ENCODE results near the gene SCAF1. TPM values are rescaled to one million over a fixed set of nuclear protein-coding genes. Genes with fewer than 3 reads are reported as not detected.

The SCAF1 gene
- total RNA-seq, 2 donors from 2014 or later, result 16.1 to 36.6 TPM

DNA sequence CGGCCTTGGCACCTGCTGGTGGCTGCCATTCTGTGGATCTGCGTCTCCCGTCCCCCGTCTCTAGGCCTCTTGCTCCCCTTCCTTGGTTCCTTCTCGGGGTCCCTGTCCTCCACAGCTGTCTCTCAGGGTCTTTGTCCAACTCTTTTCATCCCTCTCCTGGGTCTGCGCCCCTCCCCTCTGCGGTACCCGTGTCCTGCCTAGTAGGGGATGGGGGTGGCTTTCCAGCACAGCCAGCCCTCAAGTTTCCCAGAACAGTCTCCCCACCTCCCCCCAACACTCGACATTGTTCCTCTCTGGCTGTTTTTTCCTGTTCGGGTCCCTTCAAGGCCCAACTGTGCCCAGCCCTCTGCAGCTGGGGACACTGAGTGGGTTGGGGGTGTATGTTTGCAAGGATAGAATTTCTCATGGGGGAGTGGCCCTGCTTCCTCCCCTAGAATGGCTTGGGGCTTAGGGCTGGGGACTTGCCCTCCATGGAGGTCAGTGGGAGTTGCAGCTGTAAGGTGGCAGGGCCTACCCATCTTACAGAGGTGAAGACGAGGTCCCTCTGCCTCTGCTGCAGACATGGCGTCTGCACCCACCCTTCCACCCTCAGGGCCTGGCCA lies 46.6 kb downstream of the SCAF1 start:
- H3K4me1 ChIP-seq, result peaks cover 33% of the 10 kb centered on the region
- intact Hi-C loops (cut with DNase I), result no loop called here
- no peak overlapping the region for H3K4me3 ChIP-seq
- TF ChIP-seq, protein P1, sequence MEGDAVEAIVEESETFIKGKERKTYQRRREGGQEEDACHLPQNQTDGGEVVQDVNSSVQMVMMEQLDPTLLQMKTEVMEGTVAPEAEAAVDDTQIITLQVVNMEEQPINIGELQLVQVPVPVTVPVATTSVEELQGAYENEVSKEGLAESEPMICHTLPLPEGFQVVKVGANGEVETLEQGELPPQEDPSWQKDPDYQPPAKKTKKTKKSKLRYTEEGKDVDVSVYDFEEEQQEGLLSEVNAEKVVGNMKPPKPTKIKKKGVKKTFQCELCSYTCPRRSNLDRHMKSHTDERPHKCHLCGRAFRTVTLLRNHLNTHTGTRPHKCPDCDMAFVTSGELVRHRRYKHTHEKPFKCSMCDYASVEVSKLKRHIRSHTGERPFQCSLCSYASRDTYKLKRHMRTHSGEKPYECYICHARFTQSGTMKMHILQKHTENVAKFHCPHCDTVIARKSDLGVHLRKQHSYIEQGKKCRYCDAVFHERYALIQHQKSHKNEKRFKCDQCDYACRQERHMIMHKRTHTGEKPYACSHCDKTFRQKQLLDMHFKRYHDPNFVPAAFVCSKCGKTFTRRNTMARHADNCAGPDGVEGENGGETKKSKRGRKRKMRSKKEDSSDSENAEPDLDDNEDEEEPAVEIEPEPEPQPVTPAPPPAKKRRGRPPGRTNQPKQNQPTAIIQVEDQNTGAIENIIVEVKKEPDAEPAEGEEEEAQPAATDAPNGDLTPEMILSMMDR (IDR thresholded peaks at IDR 0.05), result no peak
- no peak for TF ChIP-seq POLR2A (IDR thresholded peaks at IDR 0.05)
- ATAC-seq (no peak), DNase-seq (no peak)
- peaks cover 0 to 11% of the 10 kb centered on the region in 2 donors for H3K36me3 ChIP-seq (replicated peaks in 1 of 2; ENCODE audit: insufficient read depth in 1 of 2, low read depth in 2 of 2)
- 77 to 80% methylated on average over 10 to 12 of the region's 12 CpGs for WGBS, 2 donors
- H3K9me3 ChIP-seq, result no peaks in the 10 kb centered on the region
- no peaks in the 10 kb centered on the region for H3K27me3 ChIP-seq
- peak overlapping the region in 1 of 4 donors; percentile 1 for H3K27ac ChIP-seq

DNA sequence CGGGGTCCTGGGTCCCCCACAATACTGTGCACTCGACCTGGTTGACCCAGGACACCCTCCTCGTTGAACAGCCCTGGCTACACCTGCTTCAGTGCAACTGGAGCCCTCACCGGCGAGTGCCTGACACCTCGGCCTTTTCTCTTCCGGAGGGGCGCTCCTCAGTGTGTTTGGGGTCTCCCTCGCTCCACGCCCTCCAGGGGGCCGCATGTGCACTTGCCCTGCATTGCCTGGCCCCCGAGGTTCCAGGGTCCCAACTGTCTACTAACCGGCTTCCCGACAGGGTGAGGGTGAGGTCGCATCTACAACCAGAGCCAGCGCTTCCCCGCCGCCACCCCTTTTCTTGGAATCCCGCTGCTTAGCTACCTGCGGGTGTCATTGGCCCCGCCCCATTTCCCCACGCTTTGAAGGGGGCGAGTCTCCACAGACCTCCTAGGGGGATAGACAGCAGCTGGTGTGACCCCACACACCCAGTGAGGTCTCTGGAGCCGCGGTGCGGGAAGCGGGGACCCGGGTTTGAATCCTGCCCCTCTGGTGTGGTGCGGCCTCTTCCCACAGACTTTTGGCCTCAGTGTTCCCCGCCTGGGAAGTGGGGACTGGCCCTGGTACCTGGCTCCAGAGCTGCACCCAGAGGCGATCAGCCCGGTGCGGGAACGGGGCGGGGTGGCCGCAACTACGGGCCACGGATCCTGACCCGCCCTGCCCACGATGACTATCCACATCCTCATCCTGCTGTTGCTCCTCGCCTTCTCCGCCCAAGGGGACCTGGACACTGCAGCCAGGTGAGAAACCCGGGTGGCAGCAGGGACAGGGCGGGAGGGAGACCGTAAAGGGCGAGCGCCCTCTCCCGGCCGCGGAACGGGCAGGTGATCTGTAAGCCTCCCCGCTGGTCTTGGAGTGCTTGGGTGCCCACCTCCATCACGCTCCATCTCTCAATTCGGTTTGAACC lies 47.4 kb downstream of the SCAF1 start, which contains the start of gene ADM5:
TSS of gene ADM5 (plus strand) at position 462 of the 946 bp plus-strand sequence. CDS start at position 706, 244 bp downstream.
- peak within 1 kb of the TSS in 2 of 4 donors; percentile 66 to 69 for H3K27ac ChIP-seq
- intact Hi-C loops (cut with DNase I), result no loop called here

DNA sequence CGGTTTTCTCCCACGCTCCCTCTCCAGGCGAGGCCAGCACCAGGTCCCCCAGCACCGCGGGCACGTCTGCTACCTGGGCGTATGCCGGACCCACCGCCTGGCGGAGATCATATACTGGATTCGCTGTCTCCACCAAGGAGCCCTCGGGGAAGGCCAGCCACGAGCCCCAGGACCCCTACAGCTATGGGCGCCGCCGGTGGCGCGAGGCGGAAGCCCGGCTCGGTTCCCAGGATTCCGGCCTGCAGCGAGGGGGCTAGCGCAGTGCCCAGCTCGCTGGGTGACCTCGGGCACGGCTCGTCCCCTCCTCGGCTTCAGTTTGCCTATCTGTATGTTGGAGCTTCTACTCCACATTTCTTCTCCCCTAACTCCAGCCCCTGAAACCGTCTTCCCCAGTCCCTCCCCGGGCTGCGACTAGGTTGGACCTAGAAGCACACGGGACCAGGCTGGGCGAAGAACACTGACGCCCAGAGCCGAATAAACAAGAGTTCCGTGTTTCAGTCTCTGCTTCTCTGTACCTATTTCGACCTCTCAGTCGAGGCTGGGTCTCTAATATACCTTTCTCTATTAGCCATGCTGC lies 48.2 kb downstream of the SCAF1 start:
- DNase-seq, result no peak

More for the DNA sequence above, 47.4 kb downstream of the SCAF1 start, which contains the start of gene ADM5:
- Histone ChIP-seq H3K36me3 (replicated peaks in 1 of 2; ENCODE audit: insufficient read depth in 1 of 2, low read depth in 2 of 2) (peaks cover 0 to 8% of the 10 kb centered on the region in 2 donors), H3K4me3 (peak within 1 kb of the TSS; percentile 18 to 32), H3K9me3 (no peaks in the 10 kb centered on the region), H3K4me1 (peaks cover 33% of the 10 kb centered on the region), H3K27me3 (no peaks in the 10 kb centered on the region)
- 23 to 46% methylated on average over 18 to 53 of the region's 54 CpGs for WGBS, 2 donors
- ATAC-seq, result peak; percentile 70
- DNase-seq, result peak; percentile 77 to 86 (median 79)
- TF ChIP-seq, protein P1 (IDR thresholded peaks at IDR 0.05), result peak; percentile 49 to 70 (median 63)
- no peak for TF ChIP-seq POLR2A (IDR thresholded peaks at IDR 0.05)

DNA sequence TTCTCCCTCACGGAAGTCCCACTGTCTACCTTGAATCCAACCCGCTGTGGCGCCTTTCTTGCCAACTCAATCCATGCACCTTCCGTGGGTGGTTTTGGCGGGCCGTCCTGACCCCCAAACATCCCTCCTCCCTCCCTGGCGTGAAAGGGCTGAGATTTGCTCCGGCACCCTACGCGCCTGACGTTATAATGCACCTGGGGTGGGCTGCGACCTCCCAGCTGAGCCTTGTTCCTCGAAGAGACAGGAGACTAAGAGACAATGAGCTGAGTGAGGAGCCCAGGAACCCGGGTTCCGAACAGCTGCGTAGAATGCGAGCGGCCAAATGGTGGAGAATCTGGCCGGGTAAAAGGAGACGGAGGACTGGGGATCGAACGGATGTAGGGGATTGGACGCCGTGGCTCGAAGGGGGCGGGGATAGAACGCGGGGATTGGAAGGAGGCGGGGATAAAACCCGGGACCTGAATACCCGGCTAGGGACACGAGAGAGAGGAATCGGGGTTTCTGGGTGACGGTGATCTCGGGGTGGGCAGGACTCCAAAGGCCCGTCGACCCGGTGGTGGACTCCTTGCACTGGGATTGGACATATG lies 48.7 kb downstream of the SCAF1 start, which contains the start of gene CPT1C:
TSS of gene CPT1C (plus strand) at position 461 of the 587 bp plus-strand sequence. CDS start 1,137 bp downstream, outside the sequence.
- Histone ChIP-seq H3K36me3 (replicated peaks in 1 of 2; ENCODE audit: insufficient read depth in 1 of 2, low read depth in 2 of 2) (peaks cover 0 to 1% of the 10 kb centered on the region in 2 donors), H3K9me3 (no peaks in the 10 kb centered on the region), H3K4me1 (peaks cover 33% of the 10 kb centered on the region), H3K4me3 (peak within 1 kb of the TSS; percentile 18 to 32), H3K27ac (peak within 1 kb of the TSS in 2 of 4 donors; percentile 66 to 69), H3K27me3 (no peaks in the 10 kb centered on the region)
- intact Hi-C loops (cut with DNase I), result no loop called here
- ATAC-seq, result peak; percentile 78
- peak in 2 of 3 donors; percentile 70 to 72 for TF ChIP-seq POLR2A (IDR thresholded peaks at IDR 0.05)
- TF ChIP-seq, protein P1 (IDR thresholded peaks at IDR 0.05), result no peak
- WGBS, 2 donors, result 1 to 6% methylated on average over 34 to 38 of the region's 38 CpGs
- peak; percentile 80 to 82 (median 82) for DNase-seq

More for the DNA sequence above, 48.2 kb downstream of the SCAF1 start:
- intact Hi-C loops (cut with DNase I), result no loop called here
- no peak for TF ChIP-seq POLR2A (IDR thresholded peaks at IDR 0.05)
- TF ChIP-seq, protein P1 (IDR thresholded peaks at IDR 0.05), result peak in 1 of 7 experiments; percentile 6
- Histone ChIP-seq H3K36me3 (replicated peaks in 1 of 2; ENCODE audit: insufficient read depth in 1 of 2, low read depth in 2 of 2) (peaks cover 0 to 2% of the 10 kb centered on the region in 2 donors), H3K27ac (peak overlapping the region in 2 of 4 donors; percentile 66 to 69), H3K4me1 (peaks cover 33% of the 10 kb centered on the region), H3K27me3 (no peaks in the 10 kb centered on the region), H3K4me3 (peak overlapping the region; percentile 18 to 32), H3K9me3 (no peaks in the 10 kb centered on the region)
- peak; percentile 41 for ATAC-seq
- 4 to 8% methylated on average over 26 to 39 of the region's 39 CpGs for WGBS, 2 donors

All from body of pancreas (tissue), 4 donors.